Measurements from ENCODE around the gene LIN37. TPM values are rescaled to one million over a fixed set of nuclear protein-coding genes. Genes with fewer than 3 reads are reported as not detected.
A peak's percentile ranks its signal among the peaks of the same experiment; 100 is the strongest.

LIN37 gene
- total and polyA plus RNA-seq, 2 of the 13 experiments (the other 11 are each of a cell fraction or from before 2014, with no cell fraction given), result 6.3 to 8.7 TPM

GRCh38 chr19:35757749-35758608, 9.6 kb downstream of the LIN37 start, which contains the start of gene PROSER3 (continued):
- TF ChIP-seq HNF4A (CRISPR knock-in tag; IDR thresholded peaks at IDR 0.05) (no peak), CTCF (CRISPR knock-in tag; IDR thresholded peaks at IDR 0.05) (no peak), ZNF235 (CRISPR knock-in tag; IDR thresholded peaks at IDR 0.05; ENCODE audit: borderline replicate concordance) (no peak), ZNF230 (CRISPR knock-in tag; IDR thresholded peaks at IDR 0.05) (no peak), ZNF317 (CRISPR knock-in tag; IDR thresholded peaks at IDR 0.05) (no peak), CREB1 (IDR thresholded peaks at IDR 0.05) (peak; percentile 78), CREB1 (CRISPR knock-in tag; IDR thresholded peaks at IDR 0.05) (peak; percentile 87), MTF2 (CRISPR knock-in tag; IDR thresholded peaks at IDR 0.05; ENCODE audit: borderline replicate concordance) (no peak), ZNF18 (CRISPR knock-in tag; IDR thresholded peaks at IDR 0.05; ENCODE audit: insufficient replicate concordance) (no peak), TCF7 (IDR thresholded peaks at IDR 0.05; ENCODE audit: low read depth) (peak; percentile 50), ARNT2 (CRISPR knock-in tag; IDR thresholded peaks at IDR 0.05; ENCODE audit: low read depth) (no peak), ZNF205 (CRISPR knock-in tag; IDR thresholded peaks at IDR 0.05) (no peak), ZFYVE20 (CRISPR knock-in tag; IDR thresholded peaks at IDR 0.05; ENCODE audit: borderline replicate concordance, low read depth) (no peak), TAF15 (IDR thresholded peaks at IDR 0.05; ENCODE audit: low read depth, low read length, poor library complexity, severe bottlenecking) (no peak), BCL3 (CRISPR knock-in tag; IDR thresholded peaks at IDR 0.05) (no peak), ZNF841 (CRISPR knock-in tag; IDR thresholded peaks at IDR 0.05; ENCODE audit: borderline replicate concordance) (no peak), ZNF550 (CRISPR knock-in tag; IDR thresholded peaks at IDR 0.05; ENCODE audit: borderline replicate concordance) (no peak), CBFB (CRISPR knock-in tag; IDR thresholded peaks at IDR 0.05) (peak; percentile 97), MEIS2 (CRISPR knock-in tag; IDR thresholded peaks at IDR 0.05) (0 out of 2 replicates have a peak, but pooled peaks have one; percentile 69), ZNF224 (CRISPR knock-in tag; IDR thresholded peaks at IDR 0.05) (no peak), CBX5 (CRISPR knock-in tag; IDR thresholded peaks at IDR 0.05; ENCODE audit: borderline replicate concordance) (no peak), PPARG (CRISPR knock-in tag; conservative IDR thresholded peaks at IDR 0.05) (peak; percentile 14; the same call in 1 of the 2 replicates), STAT5B (CRISPR knock-in tag; IDR thresholded peaks at IDR 0.05) (no peak), ZNF563 (CRISPR knock-in tag; IDR thresholded peaks at IDR 0.05) (no peak), ZNF740 (CRISPR knock-in tag; IDR thresholded peaks at IDR 0.05) (no peak), XBP1 (CRISPR knock-in tag; IDR thresholded peaks at IDR 0.05) (no peak), ATF1 (CRISPR knock-in tag; IDR thresholded peaks at IDR 0.05) (peak; percentile 66)
